C1 segment of cervical spinal cord (tissue), 14 donors: ENCODE results near the gene PAPOLB.

ENCODE experiments used
- DNase-seq, 14 donors: peaks; one replicate each; lab custom pipeline; 2025; lab: John Stamatoyannopoulos, UW

Gene PAPOLB

GRCh38 chr7:4842319-4843064 is 19.3 kb downstream of the PAPOLB start:
- no peak for DNase-seq

GRCh38 chr7:4841836-4842235 is 20.0 kb downstream of the PAPOLB start:
- no peak for DNase-seq

DNA sequence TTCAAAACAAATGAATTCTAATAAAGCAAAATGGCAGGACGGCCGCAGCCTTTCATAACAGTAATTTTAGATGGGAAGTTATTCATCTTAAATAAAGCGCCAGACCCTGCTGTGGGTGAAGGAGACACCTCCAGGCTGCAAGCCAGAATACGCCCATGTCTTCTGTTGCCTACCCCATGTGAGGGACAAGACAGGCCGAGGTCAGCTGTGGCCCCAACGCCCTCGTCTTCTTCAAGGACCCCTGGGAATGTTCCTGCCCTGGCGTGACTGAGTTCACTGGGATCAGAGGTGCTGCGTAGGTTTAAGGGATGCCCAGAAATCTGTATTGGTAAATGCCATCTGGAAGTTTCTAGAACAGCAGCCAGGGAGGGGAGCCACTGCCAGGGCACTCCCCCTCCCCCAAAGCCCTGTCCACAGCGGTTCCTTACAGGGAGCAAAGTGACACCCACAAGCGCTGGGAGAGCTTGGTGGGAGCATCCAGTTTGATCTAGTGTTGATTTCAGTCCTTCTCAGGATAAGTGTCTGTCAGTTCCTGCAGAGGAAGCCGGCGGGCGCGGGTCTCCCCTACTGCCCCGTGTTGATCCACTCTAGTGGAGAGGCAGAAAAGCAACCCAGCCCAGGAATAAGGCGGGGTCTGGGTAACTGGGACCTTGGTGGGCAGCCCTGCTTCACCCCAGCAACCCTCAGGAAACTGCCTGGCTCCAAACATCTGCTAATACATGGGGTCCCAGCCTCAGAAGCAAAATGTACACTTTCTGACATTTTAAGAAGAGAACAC is 20.6 kb downstream of the PAPOLB start:
- no peak for DNase-seq

DNA sequence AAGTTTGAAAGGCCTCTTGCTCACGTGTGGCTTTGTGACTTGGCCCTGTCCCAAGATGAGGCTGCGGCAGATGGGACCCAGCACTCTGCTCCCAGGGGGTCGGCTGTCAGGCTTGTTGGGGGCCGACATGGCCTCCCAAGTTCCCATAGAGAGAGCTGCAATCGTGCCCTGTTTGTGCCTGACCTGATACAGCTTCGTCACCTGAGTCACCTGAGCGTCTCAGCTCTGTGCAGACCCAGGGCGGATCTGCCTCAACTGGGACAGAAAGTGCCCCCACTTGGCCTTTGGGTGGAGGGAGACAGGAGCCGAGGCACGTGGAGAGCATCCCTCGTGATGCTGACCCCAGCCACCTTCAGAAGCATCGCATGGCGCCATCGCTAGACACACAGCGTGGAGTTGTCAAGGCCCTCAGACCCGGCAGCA is 21.7 kb downstream of the PAPOLB start:
- no peak for DNase-seq

- peak in 1 of 14 donors; percentile 14 for DNase-seq
Observed at GRCh38 chr7:4838626-4839334, 23.1 kb downstream of the PAPOLB start.

DNA sequence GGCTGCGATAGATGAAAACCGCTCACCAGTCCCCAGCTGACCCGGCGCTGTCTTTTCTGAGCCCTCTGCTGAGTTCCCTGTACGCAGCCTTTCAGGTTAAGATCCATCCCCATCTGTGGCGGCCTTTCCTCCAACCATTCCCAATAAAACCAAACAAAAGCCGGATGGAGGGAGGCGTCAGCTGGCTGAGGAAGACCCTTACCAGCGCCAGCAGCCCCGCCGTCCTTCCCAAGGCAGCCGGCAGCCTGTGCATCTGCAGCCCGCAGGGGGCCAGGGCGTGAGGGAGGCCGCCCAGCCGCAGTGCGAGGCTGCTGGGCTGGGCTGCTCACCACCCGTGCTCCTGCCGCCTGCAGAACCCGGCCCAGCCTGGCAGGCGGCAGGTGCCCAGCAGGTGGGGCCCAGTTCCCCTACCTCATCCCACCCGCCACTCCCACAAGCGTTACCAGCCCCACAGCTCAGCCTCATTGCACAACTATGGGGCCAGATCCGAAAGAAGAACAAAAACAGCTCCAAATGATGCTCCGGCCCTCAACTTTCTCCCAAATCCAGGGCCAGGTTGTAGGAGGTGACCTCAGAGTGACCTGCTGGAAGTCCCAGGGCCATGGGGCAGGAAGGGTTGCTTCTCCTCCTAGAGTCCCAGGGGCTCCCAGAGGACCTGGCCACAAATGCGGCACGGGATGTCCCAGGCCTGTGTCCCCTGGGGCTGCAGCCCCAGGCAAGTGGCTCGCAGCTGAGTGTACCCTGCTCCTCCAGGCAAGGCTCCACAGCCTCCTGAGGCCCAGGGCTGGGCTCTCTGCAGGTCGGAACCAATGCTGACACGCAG is 23.8 kb downstream of the PAPOLB start:
- peak in 1 of 14 donors; percentile 41 for DNase-seq

GRCh38 chr7:4837041-4837802 is 24.6 kb downstream of the PAPOLB start:
- peak in 1 of 14 donors; percentile 27 for DNase-seq

DNA sequence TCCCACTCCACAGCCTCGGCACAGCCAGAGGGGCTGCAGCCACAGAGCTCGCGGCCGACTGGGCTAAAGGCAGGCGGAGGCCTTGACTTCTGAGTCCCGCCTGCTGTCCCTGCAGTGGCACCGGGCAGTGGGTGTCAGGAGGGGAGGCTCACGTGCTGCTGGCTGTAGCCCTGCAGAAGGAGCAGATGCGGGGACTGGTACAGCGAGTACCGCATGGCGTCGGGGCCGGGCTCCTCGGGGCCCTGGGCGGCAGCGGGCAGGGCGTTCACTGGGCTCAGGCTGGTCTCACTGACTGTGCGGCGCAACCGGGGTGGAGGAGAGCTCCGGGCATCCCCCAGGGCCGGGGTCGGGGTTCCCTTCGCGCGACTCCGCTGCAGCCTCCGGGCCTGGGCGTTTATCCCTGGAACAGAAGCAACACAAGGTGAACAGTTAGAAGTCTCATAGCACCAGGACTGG is 25.6 kb downstream of the PAPOLB start:
- DNase-seq = no peak

GRCh38 chr7:4835398-4836205 is 26.2 kb downstream of the PAPOLB start:
- DNase-seq = no peak

DNA sequence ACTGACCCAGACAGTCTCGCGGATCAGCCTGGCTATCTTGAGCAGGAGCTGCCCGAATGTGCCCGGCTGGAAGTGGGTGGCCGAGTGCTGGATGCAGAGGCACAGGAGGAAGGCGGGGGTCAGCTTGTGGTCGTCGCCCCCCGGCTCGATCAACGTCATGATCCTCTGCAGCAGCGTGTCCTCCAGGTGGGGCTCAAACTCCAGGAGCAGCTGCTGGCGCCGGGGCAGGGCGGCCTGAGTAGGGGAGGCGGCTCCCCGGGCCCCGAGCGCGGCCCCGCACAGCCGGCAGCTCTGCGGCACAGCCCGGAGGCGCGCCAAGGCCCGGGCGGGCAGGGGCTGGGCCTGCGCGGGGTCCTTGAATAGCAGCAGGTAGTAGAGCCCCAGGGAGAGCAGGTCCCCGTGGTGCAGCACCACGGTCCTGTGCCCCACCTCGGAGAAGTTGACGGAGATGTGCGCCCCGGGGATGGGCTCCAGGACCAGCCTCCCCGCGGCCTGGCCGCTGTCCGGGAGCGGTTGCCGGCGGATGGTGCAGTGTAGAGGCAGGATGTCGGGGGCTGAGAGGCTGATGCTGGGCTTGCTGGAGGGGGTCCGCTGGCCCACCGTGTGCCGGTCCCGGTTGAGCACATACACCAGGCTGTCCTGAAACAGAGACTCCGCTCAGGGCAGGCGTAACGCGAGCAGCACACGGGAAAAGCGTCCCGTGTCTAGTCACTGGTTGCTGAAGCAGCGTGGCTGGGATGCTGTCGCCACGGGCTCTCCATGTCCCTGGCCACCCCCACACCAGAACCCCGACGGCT is 27.0 kb downstream of the PAPOLB start:
- no peak for DNase-seq

GRCh38 chr7:4833691-4834600 is 27.9 kb downstream of the PAPOLB start:
- no peak for DNase-seq

- DNase-seq = no peak
Observed at GRCh38 chr7:4833176-4833575, 28.7 kb downstream of the PAPOLB start.

DNA sequence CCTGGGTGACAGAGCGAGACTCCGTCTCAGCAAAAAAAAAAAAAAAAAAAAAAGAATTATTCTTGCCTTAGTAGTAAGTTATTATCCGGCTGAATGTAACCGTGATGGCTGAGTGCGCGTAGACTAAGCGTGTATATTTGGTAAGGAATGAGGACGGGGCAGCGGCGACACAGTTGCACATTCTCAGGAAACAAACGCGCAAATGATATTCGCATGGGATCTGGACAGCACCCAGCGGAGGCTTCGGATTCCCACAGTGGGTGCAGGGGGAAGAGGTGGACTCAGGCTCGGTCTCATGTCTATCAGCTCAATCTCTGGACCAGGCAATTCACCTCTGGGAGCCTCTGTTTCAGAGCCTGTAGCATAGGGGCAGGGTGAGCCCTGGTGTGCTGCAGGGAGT is 29.1 kb downstream of the PAPOLB start:
- no peak for DNase-seq

DNA sequence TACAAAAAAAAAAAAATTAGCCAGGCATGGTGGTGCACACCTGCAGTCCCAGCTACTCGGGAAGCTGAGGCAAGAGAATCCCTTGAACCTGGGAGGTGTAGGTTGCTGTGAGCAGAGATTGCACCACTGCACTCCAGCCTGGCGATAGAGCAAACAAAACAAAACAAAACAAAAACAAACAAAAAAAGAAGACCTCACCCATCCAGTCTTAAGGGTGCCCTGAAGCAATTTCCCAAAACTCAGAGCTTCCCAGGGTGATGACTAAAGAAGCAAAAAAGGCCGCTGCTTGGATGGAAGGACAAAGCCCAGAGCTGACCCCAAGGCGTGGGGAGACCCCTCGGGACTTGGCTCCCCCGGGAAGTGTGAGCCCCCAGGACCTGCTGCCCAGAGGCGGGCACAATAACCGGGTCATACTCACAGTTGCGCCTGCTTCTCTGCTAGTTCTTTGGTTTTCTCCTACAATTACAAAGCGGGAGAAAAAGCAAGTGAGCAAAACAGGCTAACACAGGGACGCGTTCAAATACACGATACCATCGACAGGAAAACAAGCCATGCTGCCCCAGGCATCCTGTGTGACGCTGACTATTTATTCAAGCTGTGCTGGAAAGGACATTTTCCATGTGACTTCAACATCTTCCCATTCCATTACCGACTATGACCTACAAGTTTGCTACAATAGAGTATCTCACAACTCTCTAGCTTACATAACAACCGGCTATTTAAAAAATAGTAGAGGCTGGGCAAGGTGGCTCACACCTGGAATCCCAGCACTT is 29.9 kb downstream of the PAPOLB start:
- DNase-seq = no peak

- DNase-seq = peak in 7 of 14 donors; percentile 4 to 26 (median 16)
Observed at GRCh38 chr7:4830176-4830575, 31.7 kb downstream of the PAPOLB start.

- no peak for DNase-seq
Observed at GRCh38 chr7:4828720-4829383, 33.0 kb downstream of the PAPOLB start.
